Peyer's patch (tissue), 4 donors: ENCODE data around the gene ECHDC1. TPM values are rescaled to one million over a fixed set of nuclear protein-coding genes. Genes with fewer than 3 reads are reported as not detected.

ENCODE experiments used
- DNase-seq, 3 donors: peaks; one replicate each; pipeline ENCODE4 v3.0.0-alpha.2; 2017 to 2019
- H3K27ac ChIP-seq, 4 donors: fragments of 200-600 bp; sonication (generic); one replicate each; pipeline ENCODE4 v1.5.1; 2016 to 2019
- H3K27me3 ChIP-seq, 2 donors: fragments of 200-600 bp; sonication (generic); one replicate each; pipeline ENCODE4 v1.5.1; 2019
- H3K36me3 ChIP-seq, 3 donors: fragments of 200-600 bp; sonication (generic); one replicate each; pipeline ENCODE4 v1.5.1; 2016 to 2019
- H3K4me1 ChIP-seq, 4 donors: fragments of 200-600 bp; sonication (generic); one replicate each; pipeline ENCODE4 v1.5.1; 2016 to 2019
- H3K4me3 ChIP-seq, 4 donors: fragments of 200-600 bp; sonication (generic); 1 replicate in 3 of 4; 2 replicates in 1 of 4; pipeline ENCODE4 v1.5.1; 2016 to 2019; ENCODE audit warnings: mild to moderate bottlenecking in 1 of 4
- H3K9me3 ChIP-seq, 4 donors: fragments of 200-600 bp; sonication (generic); one replicate each; pipeline ENCODE4 v1.5.1; 2016 to 2019; ENCODE audit warnings: mild to moderate bottlenecking in 1 of 4
- CTCF ChIP-seq, 6 experiments: fragments of 450-650 bp in 4 of 6; fragments of 200-600 bp in 2 of 6; sonication (generic) in 1 of 6; IDR thresholded peaks; one replicate each; pipeline ENCODE4 v1.5.1; 2017 to 2019; ENCODE audit warnings: antibody characterized with exemption in 6 of 6, mild to moderate bottlenecking in 3 of 6, moderate library complexity in 1 of 6
- POLR2A ChIP-seq, 2 donors: fragments of 450-650 bp; IDR thresholded peaks; one replicate each; pipeline ENCODE4 v1.5.1; 2017; ENCODE audit warnings: antibody characterized with exemption in 2 of 2, mild to moderate bottlenecking in 2 of 2, moderate library complexity in 2 of 2
- small RNA-seq, 2 donors: library from RNA; depleted of rRNA; stranded (forward); fragments of <200 nt; gene quantifications; one replicate each; pipeline ENCODE3, GENCODE V24; 2016
- total RNA-seq, 4 donors: library from RNA; depleted of rRNA; stranded (reverse); fragments of >200 nt; gene quantifications; one replicate each; pipeline ENCODE4 v1.1.0, GENCODE V29; 2016

Gene ECHDC1
- total RNA-seq, 4 donors from 2014 or later = 48.9 to 71.8 (median 60.0) TPM

GRCh38 chr6:127249621-127250020 is 93.8 kb downstream of the ECHDC1 start:
- Histone ChIP-seq H3K4me3 (no peak overlapping the region), H3K27me3 (no peaks in the 10 kb centered on the region), H3K9me3 (no peaks in the 10 kb centered on the region), H3K27ac (no peak overlapping the region), H3K4me1 (no peaks in the 10 kb centered on the region), H3K36me3 (no peaks in the 10 kb centered on the region)
- TF ChIP-seq CTCF (IDR thresholded peaks at IDR 0.05) = no peak
- DNase-seq = no peak

- H3K36me3 ChIP-seq = no peaks in the 10 kb centered on the region
- no peak overlapping the region for H3K27ac ChIP-seq
- no peaks in the 10 kb centered on the region for H3K27me3 ChIP-seq
- H3K4me3 ChIP-seq = no peak overlapping the region
- DNase-seq = no peak
- no peaks in the 10 kb centered on the region for H3K9me3 ChIP-seq
- H3K4me1 ChIP-seq = no peaks in the 10 kb centered on the region
- no peak for TF ChIP-seq CTCF (IDR thresholded peaks at IDR 0.05)
- no peak for TF ChIP-seq POLR2A (IDR thresholded peaks at IDR 0.05)
Measured at GRCh38 chr6:127247114-127248096, 96.0 kb downstream of the ECHDC1 start.

- no peak for DNase-seq
- no peaks in the 10 kb centered on the region for H3K27me3 ChIP-seq
- H3K4me1 ChIP-seq = no peaks in the 10 kb centered on the region
- no peak for TF ChIP-seq CTCF (IDR thresholded peaks at IDR 0.05)
- TF ChIP-seq POLR2A (IDR thresholded peaks at IDR 0.05) = no peak
- H3K36me3 ChIP-seq = no peaks in the 10 kb centered on the region
- H3K27ac ChIP-seq = no peak overlapping the region
- no peak overlapping the region for H3K4me3 ChIP-seq
- H3K9me3 ChIP-seq = no peaks in the 10 kb centered on the region
Measured at GRCh38 chr6:127243501-127243900, 99.9 kb downstream of the ECHDC1 start.

Small RNA genes lying within 50 kb of the gene (small RNA-seq; reads per million reads assigned to genes)
- 0 reads per million in 2 donors for gene RNA5SP217

Other genes with a start within 250 kb of the ECHDC1 start
- 10 to 100 TPM in 1 of 4 donors, 1 to 10 TPM in 3; 1.9 to 10.7 (median 4.0) TPM for gene RSPO3, start 224.9 kb downstream of the ECHDC1 start, total RNA-seq
- gene RNF146, start 76.7 kb downstream of the ECHDC1 start, total RNA-seq = 10 to 100 TPM; 21.5 to 87.5 (median 37.7) TPM
- gene KIAA0408, start 115.8 kb upstream of the ECHDC1 start, total RNA-seq = 1 to 10 TPM in 3 of 4 donors, under 1 TPM in 1; 0.53 to 5.0 (median 3.8) TPM
- gene C6orf58, start 233.6 kb upstream of the ECHDC1 start, total RNA-seq = not detected